ENCODE measurements around the gene SIM2. TPM values are rescaled to one million over a fixed set of nuclear protein-coding genes. Genes with fewer than 3 reads are reported as not detected.

The SIM2 gene
- polyA plus RNA-seq, 6 donors from 2014 or later: 0.05 to 0.08 TPM; not detected in 4

GRCh38 chr21:36705679-36706481 is 7.0 kb downstream of the SIM2 start:
- peaks cover 61 to 89% (median 61%) of the 10 kb centered on the region in 3 donors for H3K27me3 Mint-ChIP-seq
- H3K4me3 Mint-ChIP-seq: peak overlapping the region in 4 of 8 donors; percentile 15 to 57 (median 30)
- no peak overlapping the region for H3K27ac Mint-ChIP-seq
- H3K36me3 Mint-ChIP-seq: no peaks in the 10 kb centered on the region
- H3K4me1 Mint-ChIP-seq: peaks cover 16 to 51% (median 44%) of the 10 kb centered on the region in 3 donors
- DNase-seq: no peak
- peaks cover 0 to 2% (median 0%) of the 10 kb centered on the region in 7 donors for H3K9me3 Mint-ChIP-seq
- no peak for ATAC-seq (ENCODE audit: low read depth in 2 of 2)

- Mint-ChIP-seq H3K27me3 (peaks cover 64 to 89% (median 67%) of the 10 kb centered on the region in 3 donors), H3K4me3 (peak overlapping the region in 5 of 8 donors; percentile 25 to 76 (median 57)), H3K27ac (peak overlapping the region in 1 of 6 donors; percentile 71), H3K4me1 (peaks cover 16 to 46% (median 44%) of the 10 kb centered on the region in 3 donors), H3K36me3 (no peaks in the 10 kb centered on the region), H3K9me3 (peaks cover 0 to 2% (median 0%) of the 10 kb centered on the region in 7 donors)
- ATAC-seq (ENCODE audit: low read depth in 2 of 2): no peak
- DNase-seq: no peak
These were observed 7.6 kb downstream of the SIM2 start for GRCh38 chr21:36706482-36706852.

GRCh38 chr21:36706951-36707762 is 8.2 kb downstream of the SIM2 start:
- Mint-ChIP-seq H3K27me3 (peaks cover 64 to 86% (median 65%) of the 10 kb centered on the region in 3 donors), H3K9me3 (peaks cover 0 to 2% (median 0%) of the 10 kb centered on the region in 7 donors), H3K4me3 (peak overlapping the region in 2 of 8 donors; percentile 57 to 61), H3K4me1 (peaks cover 16 to 42% (median 39%) of the 10 kb centered on the region in 3 donors), H3K27ac (peak overlapping the region in 1 of 6 donors; percentile 15), H3K36me3 (no peaks in the 10 kb centered on the region)
- ATAC-seq (ENCODE audit: low read depth in 2 of 2) (no peak), DNase-seq (no peak)

GRCh38 chr21:36707763-36708285 is 8.9 kb downstream of the SIM2 start:
- Mint-ChIP-seq H3K36me3 (no peaks in the 10 kb centered on the region), H3K9me3 (peaks cover 0 to 2% (median 0%) of the 10 kb centered on the region in 7 donors), H3K27me3 (peaks cover 65 to 86% (median 65%) of the 10 kb centered on the region in 3 donors), H3K4me1 (peaks cover 16 to 42% (median 35%) of the 10 kb centered on the region in 3 donors), H3K4me3 (peak overlapping the region in 3 of 8 donors; percentile 34 to 87 (median 47)), H3K27ac (peak overlapping the region in 1 of 6 donors; percentile 94)
- no peak for DNase-seq
- no peak for ATAC-seq (ENCODE audit: low read depth in 2 of 2)

- peaks cover 65 to 86% (median 65%) of the 10 kb centered on the region in 3 donors for H3K27me3 Mint-ChIP-seq
- ATAC-seq (ENCODE audit: low read depth in 2 of 2) (no peak), DNase-seq (no peak)
- peak overlapping the region in 1 of 6 donors; percentile 94 for H3K27ac Mint-ChIP-seq
- no peaks in the 10 kb centered on the region for H3K36me3 Mint-ChIP-seq
- H3K4me1 Mint-ChIP-seq: peaks cover 16 to 42% (median 35%) of the 10 kb centered on the region in 3 donors
- H3K4me3 Mint-ChIP-seq: peak overlapping the region in 4 of 8 donors; percentile 34 to 87 (median 42)
- H3K9me3 Mint-ChIP-seq: peaks cover 0 to 2% (median 0%) of the 10 kb centered on the region in 7 donors
These were observed 9.5 kb downstream of the SIM2 start for GRCh38 chr21:36708286-36709029.

- Mint-ChIP-seq H3K4me3 (peak overlapping the region in 1 of 8 donors; percentile 55), H3K27ac (peak overlapping the region in 2 of 6 donors; percentile 33 to 59)
These were observed 10.3 kb downstream of the SIM2 start for GRCh38 chr21:36709030-36709867.

GRCh38 chr21:36709868-36710728 is 11.2 kb downstream of the SIM2 start:
- DNase-seq (no peak), ATAC-seq (ENCODE audit: low read depth in 2 of 2) (no peak)
- Mint-ChIP-seq H3K4me3 (peak overlapping the region in 4 of 8 donors; percentile 24 to 55 (median 41)), H3K27ac (peak overlapping the region in 3 of 6 donors; percentile 33 to 59 (median 47)), H3K9me3 (peaks cover 0 to 10% (median 0%) of the 10 kb centered on the region in 7 donors), H3K27me3 (peaks cover 66 to 78% (median 70%) of the 10 kb centered on the region in 3 donors), H3K4me1 (peaks cover 16 to 34% (median 30%) of the 10 kb centered on the region in 3 donors), H3K36me3 (no peaks in the 10 kb centered on the region)

More at GRCh38 chr21:36709030-36709867, 10.3 kb downstream of the SIM2 start:
- no peak for DNase-seq
- peaks cover 0 to 5% (median 0%) of the 10 kb centered on the region in 7 donors for H3K9me3 Mint-ChIP-seq
- ATAC-seq (ENCODE audit: low read depth in 2 of 2): no peak
- H3K36me3 Mint-ChIP-seq: no peaks in the 10 kb centered on the region
- H3K27me3 Mint-ChIP-seq: peaks cover 67 to 83% (median 69%) of the 10 kb centered on the region in 3 donors
- peaks cover 16 to 40% (median 30%) of the 10 kb centered on the region in 3 donors for H3K4me1 Mint-ChIP-seq

- peaks cover 16 to 28% (median 27%) of the 10 kb centered on the region in 3 donors for H3K4me1 Mint-ChIP-seq
- H3K9me3 Mint-ChIP-seq: peaks cover 0 to 10% (median 0%) of the 10 kb centered on the region in 7 donors
- H3K4me3 Mint-ChIP-seq: peak overlapping the region in 1 of 8 donors; percentile 35
- no peaks in the 10 kb centered on the region for H3K36me3 Mint-ChIP-seq
- H3K27ac Mint-ChIP-seq: no peak overlapping the region
- DNase-seq (no peak), ATAC-seq (ENCODE audit: low read depth in 2 of 2) (no peak)
- peaks cover 60 to 74% (median 68%) of the 10 kb centered on the region in 3 donors for H3K27me3 Mint-ChIP-seq
These were observed 11.8 kb downstream of the SIM2 start for GRCh38 chr21:36710729-36711048.

- Mint-ChIP-seq H3K4me3 (no peak overlapping the region), H3K4me1 (peaks cover 0 to 7% (median 4%) of the 10 kb centered on the region in 3 donors), H3K27ac (no peak overlapping the region), H3K9me3 (peaks cover 0 to 10% (median 0%) of the 10 kb centered on the region in 7 donors), H3K27me3 (peaks cover 49 to 78% (median 65%) of the 10 kb centered on the region in 3 donors), H3K36me3 (no peaks in the 10 kb centered on the region)
- DNase-seq (no peak), ATAC-seq (ENCODE audit: low read depth in 2 of 2) (no peak)
These were observed 14.8 kb downstream of the SIM2 start for GRCh38 chr21:36713746-36714145.

GRCh38 chr21:36716387-36716786 is 17.5 kb downstream of the SIM2 start:
- no peak overlapping the region for H3K27ac Mint-ChIP-seq
- H3K4me1 Mint-ChIP-seq: no peaks in the 10 kb centered on the region
- no peak overlapping the region for H3K4me3 Mint-ChIP-seq
- peaks cover 50 to 77% (median 63%) of the 10 kb centered on the region in 3 donors for H3K27me3 Mint-ChIP-seq
- no peak for ATAC-seq (ENCODE audit: low read depth in 2 of 2)
- peaks cover 0 to 10% (median 2%) of the 10 kb centered on the region in 7 donors for H3K9me3 Mint-ChIP-seq
- DNase-seq: no peak
- H3K36me3 Mint-ChIP-seq: no peaks in the 10 kb centered on the region

GRCh38 chr21:36716836-36717235 is 17.9 kb downstream of the SIM2 start:
- H3K36me3 Mint-ChIP-seq: no peaks in the 10 kb centered on the region
- H3K4me3 Mint-ChIP-seq: no peak overlapping the region
- no peaks in the 10 kb centered on the region for H3K4me1 Mint-ChIP-seq
- peaks cover 0 to 10% (median 2%) of the 10 kb centered on the region in 7 donors for H3K9me3 Mint-ChIP-seq
- DNase-seq: no peak
- H3K27me3 Mint-ChIP-seq: peaks cover 50 to 76% (median 64%) of the 10 kb centered on the region in 3 donors
- H3K27ac Mint-ChIP-seq: no peak overlapping the region
- ATAC-seq (ENCODE audit: low read depth in 2 of 2): no peak

Data from naive B cell (primary cell).